ENCODE results near the gene COX18. TPM values are rescaled to one million over a fixed set of nuclear protein-coding genes. Genes with fewer than 3 reads are reported as not detected.

Gene COX18
- total RNA-seq, 2 donors from 2014 or later: 14.1 to 15.0 TPM

DNA sequence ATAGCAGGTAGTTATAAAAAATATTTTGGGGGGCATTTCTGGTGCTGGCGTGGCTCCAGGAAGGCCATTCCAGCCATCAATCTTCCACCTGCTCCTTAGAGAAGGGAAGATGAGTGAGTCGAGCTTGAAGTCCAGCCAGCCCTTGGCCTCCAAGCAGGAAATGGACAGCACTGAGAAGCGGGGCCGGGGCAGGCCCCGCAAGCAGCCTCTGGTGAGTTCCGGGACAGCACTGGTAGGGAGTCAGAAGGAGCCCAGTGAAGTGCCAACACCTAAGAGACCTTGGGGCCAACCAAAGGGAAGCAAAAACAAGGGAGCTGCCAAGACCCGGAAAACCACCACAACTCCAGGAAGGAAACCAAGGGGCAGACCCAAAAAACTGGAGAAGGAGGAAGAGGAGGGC is 29.2 kb upstream of the COX18 start:
- H3K36me3 Mint-ChIP-seq (ENCODE audit: low read depth): peaks cover 64% of the 10 kb centered on the region
- DNase-seq: no peak
- Histone ChIP-seq H3K36me3 (ENCODE audit: control insufficient read depth, insufficient read depth, low read length) (peaks cover 79% of the 10 kb centered on the region), H3K27ac (ENCODE audit: low read depth, low read length) (no peak overlapping the region), H3K9me3 (ENCODE audit: control insufficient read depth, low read length) (no peaks in the 10 kb centered on the region), H3K27me3 (ENCODE audit: control insufficient read depth, insufficient read depth, low read length, poor library complexity, severe bottlenecking) (no peaks in the 10 kb centered on the region), H3K4me3 (ENCODE audit: low read length) (no peak overlapping the region), H3K4me1 (ENCODE audit: control insufficient read depth, insufficient read depth, low read length) (no peaks in the 10 kb centered on the region), H3K9ac (ENCODE audit: extremely low read depth, low read length, poor library complexity, severe bottlenecking) (no peak overlapping the region)
- WGBS, 2 experiments (ENCODE audit: insufficient coverage in 1 of 2, insufficient read length in 1 of 2): 92 to 100% methylated on average over 1 to 7 of the region's 7 CpGs
- H3K27ac Mint-ChIP-seq: no peak overlapping the region
- no peaks in the 10 kb centered on the region for H3K9me3 Mint-ChIP-seq
- TF ChIP-seq CTCF (conservative IDR thresholded peaks at IDR 0.05): no peak
- H3K4me1 Mint-ChIP-seq: no peaks in the 10 kb centered on the region
- H3K4me3 Mint-ChIP-seq: no peak overlapping the region
- H3K27me3 Mint-ChIP-seq (ENCODE audit: insufficient read depth): no peaks in the 10 kb centered on the region

- Histone ChIP-seq H3K27ac (ENCODE audit: low read depth, low read length) (no peak overlapping the region), H3K9ac (ENCODE audit: extremely low read depth, low read length, poor library complexity, severe bottlenecking) (no peak overlapping the region), H3K4me3 (ENCODE audit: low read length) (no peak overlapping the region), H3K9me3 (ENCODE audit: control insufficient read depth, low read length) (no peaks in the 10 kb centered on the region), H3K36me3 (ENCODE audit: control insufficient read depth, insufficient read depth, low read length) (peaks cover 81% of the 10 kb centered on the region), H3K27me3 (ENCODE audit: control insufficient read depth, insufficient read depth, low read length, poor library complexity, severe bottlenecking) (no peaks in the 10 kb centered on the region), H3K4me1 (ENCODE audit: control insufficient read depth, insufficient read depth, low read length) (no peaks in the 10 kb centered on the region)
- Mint-ChIP-seq H3K36me3 (ENCODE audit: low read depth) (peaks cover 64% of the 10 kb centered on the region), H3K27ac (no peak overlapping the region), H3K9me3 (no peaks in the 10 kb centered on the region), H3K27me3 (ENCODE audit: insufficient read depth) (no peaks in the 10 kb centered on the region), H3K4me3 (no peak overlapping the region), H3K4me1 (no peaks in the 10 kb centered on the region)
- WGBS, 2 experiments (ENCODE audit: insufficient coverage in 1 of 2, insufficient read length in 1 of 2): 93 to 100% methylated on average over 3 to 4 of the region's 4 CpGs
- DNase-seq: no peak
- no peak for TF ChIP-seq CTCF (conservative IDR thresholded peaks at IDR 0.05)
These were observed 28.5 kb upstream of the COX18 start for GRCh38 chr4:73098016-73098415.

GRCh38 chr4:73092868-73093267 is 23.4 kb upstream of the COX18 start:
- 100% methylated on average over 1 of the region's 1 CpG; no CpG with 5 or more reads in 1 of the 2 experiments for WGBS, 2 experiments (ENCODE audit: insufficient coverage in 1 of 2, insufficient read length in 1 of 2)
- peaks cover 50% of the 10 kb centered on the region for H3K36me3 Mint-ChIP-seq (ENCODE audit: low read depth)
- peaks cover 73% of the 10 kb centered on the region for H3K36me3 ChIP-seq (ENCODE audit: control insufficient read depth, insufficient read depth, low read length)
- no peak overlapping the region for H3K4me3 Mint-ChIP-seq
- no peaks in the 10 kb centered on the region for H3K27me3 ChIP-seq (ENCODE audit: control insufficient read depth, insufficient read depth, low read length, poor library complexity, severe bottlenecking)
- TF ChIP-seq CTCF (conservative IDR thresholded peaks at IDR 0.05): no peak
- H3K4me1 Mint-ChIP-seq: no peaks in the 10 kb centered on the region
- no peak for DNase-seq
- H3K27ac ChIP-seq (ENCODE audit: low read depth, low read length): no peak overlapping the region
- H3K9me3 ChIP-seq (ENCODE audit: control insufficient read depth, low read length): no peaks in the 10 kb centered on the region
- H3K9me3 Mint-ChIP-seq: no peaks in the 10 kb centered on the region
- H3K4me1 ChIP-seq (ENCODE audit: control insufficient read depth, insufficient read depth, low read length): no peaks in the 10 kb centered on the region
- no peak overlapping the region for H3K9ac ChIP-seq (ENCODE audit: extremely low read depth, low read length, poor library complexity, severe bottlenecking)
- no peak overlapping the region for H3K27ac Mint-ChIP-seq
- no peaks in the 10 kb centered on the region for H3K27me3 Mint-ChIP-seq (ENCODE audit: insufficient read depth)
- H3K4me3 ChIP-seq (ENCODE audit: low read length): no peak overlapping the region

All from endodermal cell (in vitro differentiated cells).